HCT116 (cell line): ENCODE results near the gene ACVRL1. TPM values are rescaled to one million over a fixed set of nuclear protein-coding genes. Genes with fewer than 3 reads are reported as not detected.

Experiments
- ATAC-seq: fragments of 200-7000 bp; cut with Tn5 transposase; 2 replicates; pipeline ENCODE4 v1.9.1; 2020; ENCODE audit warnings: mild to moderate bottlenecking, moderate library complexity
- BruUV-seq: library from RNA; stranded (reverse); fragments of 400-500 nt; replicated peaks from 2 replicates; lab custom pipeline; 2021; lab: Mats Ljungman, UMichigan
- CTCF ChIA-PET: fragments of 300-600 bp; sonication (Branson Sonifier 250); formaldehyde crosslinking; loops from one replicate; lab custom pipeline; 2021; ENCODE audit warnings: antibody characterized with exemption; lab: Charles Lee
- POLR2A ChIA-PET: fragments of 300-600, 350-600 bp; sonication (Branson Sonifier 250); formaldehyde crosslinking; loops from one replicate; lab custom pipeline; 2021; ENCODE audit warnings: antibody characterized with exemption; lab: Charles Lee
- RAD21 ChIA-PET, 2 experiments: fragments of 300-600 bp; sonication (Branson Sonifier 250); formaldehyde crosslinking; loops; one replicate each; lab custom pipeline; 2023; ENCODE audit warnings: low total read pairs in 2 of 2; ENCODE audit not compliant: uncharacterized antibody in 2 of 2, unreplicated experiment in 2 of 2, low non-redundant PET in 1 of 2; lab: Charles Lee
- DNase-seq: peaks from one replicate; pipeline ENCODE4 v3.0.0-alpha.2; 2010; ENCODE audit warnings: low read depth, low spot score
- H2AFZ ChIP-seq: fragments of 200-600 bp; shearing (Covaris generic), sonication (generic); 2 replicates; pipeline ENCODE4 v1.6.1; 2017; ENCODE audit warnings: low read depth, mixed run types, mixed read lengths, antibody characterized with exemption, low read length; ENCODE audit not compliant: poor library complexity, severe bottlenecking
- H3K27ac ChIP-seq: 2 replicates; pipeline ENCODE4 v1.5.1; 2012; ENCODE audit warnings: low read depth, low read length
- H3K27me3 ChIP-seq: fragments of 200-600 bp; sonication (generic); 2 replicates; pipeline ENCODE4 v1.6.1; 2016; ENCODE audit warnings: mixed run types, low read length, mixed read lengths; ENCODE audit not compliant: insufficient read depth
- H3K36me3 ChIP-seq, 2 experiments: fragments of 200-500 bp in 1 of 2; fragments of 200-600 bp in 1 of 2; sonication (Bioruptor generic) in 1 of 2; sonication (generic) in 1 of 2; 2 replicates each; pipeline versions ENCODE4 v1.5.1 to v1.6.1; 2014 to 2016; ENCODE audit warnings: low read length in 2 of 2, inconsistent platforms in 1 of 2, mixed read lengths in 1 of 2, mixed run types in 1 of 2; ENCODE audit not compliant: insufficient read depth in 2 of 2, control insufficient read depth in 1 of 2
- H3K4me1 ChIP-seq, 2 experiments: fragments of 200-600 bp in 1 of 2; sonication (generic) in 1 of 2; 2 replicates each; pipeline versions ENCODE4 v1.5.1 to v1.6.1; 2012 to 2017; ENCODE audit warnings: low read length in 2 of 2, inconsistent platforms in 1 of 2, mild to moderate bottlenecking in 1 of 2, mixed read lengths in 1 of 2, mixed run types in 1 of 2, moderate library complexity in 1 of 2; ENCODE audit not compliant: insufficient read depth in 2 of 2, control insufficient read depth in 1 of 2
- H3K4me2 ChIP-seq: fragments of 200-600 bp; sonication (generic); 2 replicates; pipeline ENCODE4 v1.6.1; 2017; ENCODE audit warnings: mixed run types, low read length, mixed read lengths
- H3K4me3 ChIP-seq, 2 experiments: fragments of 200-600 bp in 1 of 2; sonication (generic) in 1 of 2; replicated peaks in 1 of 2; 2 replicates each; pipeline ENCODE4 v1.5.1; 2011 to 2016; ENCODE audit warnings: low read length in 2 of 2, control low read depth in 1 of 2, low read depth in 1 of 2, mild to moderate bottlenecking in 1 of 2, mixed read lengths in 1 of 2, mixed run types in 1 of 2
- H3K79me2 ChIP-seq: fragments of 200-600 bp; sonication (generic); 2 replicates; pipeline ENCODE4 v1.6.1; 2017; ENCODE audit warnings: mild to moderate bottlenecking, mixed run types, low read length, moderate library complexity, mixed read lengths; ENCODE audit not compliant: insufficient read depth
- H3K9ac ChIP-seq: fragments of 200-600 bp; sonication (generic); 2 replicates; pipeline ENCODE4 v1.6.1; 2016; ENCODE audit warnings: low read length, mixed read lengths
- H3K9me2 ChIP-seq: fragments of 200-600 bp; sonication (generic), shearing (Covaris generic); 2 replicates; pipeline ENCODE4 v1.6.1; 2017; ENCODE audit warnings: mixed run types, mild to moderate bottlenecking, moderate library complexity; ENCODE audit not compliant: insufficient read depth
- H3K9me3 ChIP-seq, 2 experiments: fragments of 200-500 bp in 1 of 2; fragments of 200-600 bp in 1 of 2; sonication (Bioruptor generic) in 1 of 2; sonication (generic) in 1 of 2; 2 replicates each; pipeline ENCODE4 v1.6.1; 2014 to 2017; ENCODE audit warnings: low read length in 2 of 2, mixed read lengths in 2 of 2, inconsistent platforms in 1 of 2, low read depth in 1 of 2, mild to moderate bottlenecking in 1 of 2, mixed run types in 1 of 2, moderate library complexity in 1 of 2; ENCODE audit not compliant: control insufficient read depth in 1 of 2, insufficient read depth in 1 of 2
- H4K20me1 ChIP-seq: fragments of 200-600 bp; sonication (generic), shearing (Covaris generic); 2 replicates; pipeline ENCODE4 v1.6.1; 2017; ENCODE audit warnings: mixed run types, mild to moderate bottlenecking, moderate library complexity; ENCODE audit not compliant: insufficient read depth
- CBX3 ChIP-seq: IDR thresholded peaks from 2 replicates; pipeline ENCODE4 v1.6.1; 2012; ENCODE audit warnings: low read depth
- JUND ChIP-seq: IDR thresholded peaks from 2 replicates; pipeline ENCODE4 v1.6.1; 2012
- POLR2A ChIP-seq: IDR thresholded peaks from 2 replicates; pipeline ENCODE4 v1.7.0; 2011; ENCODE audit warnings: borderline replicate concordance; ENCODE audit not compliant: insufficient read depth, insufficient read length; ENCODE audit errors: extremely low read depth
- POLR2AphosphoS5 ChIP-seq: IDR thresholded peaks from 2 replicates; pipeline ENCODE4 v1.6.1; 2011; ENCODE audit warnings: mild to moderate bottlenecking, low read depth, low read length, moderate library complexity
- RAD21 ChIP-seq: IDR thresholded peaks from 2 replicates; pipeline ENCODE4 v1.6.1; 2012; ENCODE audit warnings: low read depth, mild to moderate bottlenecking
- SIN3A ChIP-seq: IDR thresholded peaks from 2 replicates; pipeline ENCODE4 v1.6.1; 2012; ENCODE audit warnings: low read depth
- SP1 ChIP-seq: IDR thresholded peaks from 2 replicates; pipeline ENCODE4 v1.6.1; 2012; ENCODE audit warnings: low read depth
- TCF7L2 ChIP-seq: IDR thresholded peaks from 2 replicates; pipeline ENCODE4 v1.7.0; 2011; ENCODE audit warnings: borderline replicate concordance, inconsistent platforms; ENCODE audit not compliant: insufficient read depth, insufficient read length; ENCODE audit errors: extremely low read depth
- ZFX ChIP-seq: fragments of 450-650 bp; IDR thresholded peaks from 2 replicates; pipeline ENCODE4 v1.6.1; 2017
- intact Hi-C: fragments of 100-400 bp; cut with micrococcal nuclease; formaldehyde crosslinking; loops from 2 replicates; pipeline ENCODE4 v1.10.0; 2022
- total RNA-seq: library from RNA; stranded (reverse); gene quantifications from one replicate; pipeline ENCODE4 v1.2.1, GENCODE V29; 2021; ENCODE audit not compliant: unreplicated experiment
- TF ChIP-seq, protein P1 (sequence below): IDR thresholded peaks from 2 replicates; pipeline ENCODE4 v1.6.1; 2012
- TF ChIP-seq, protein P2 (sequence below), 3 experiments: fragments of 200-600 bp in 1 of 3; sonication (generic) in 1 of 3; IDR thresholded peaks in 2 of 3; conservative IDR thresholded peaks in 1 of 3; 2 replicates each; pipeline ENCODE4 v1.5.1; 2012 to 2017; ENCODE audit warnings: low read depth in 2 of 3, low read length in 2 of 3, antibody characterized with exemption in 1 of 3, borderline replicate concordance in 1 of 3, control low read depth in 1 of 3, mild to moderate bottlenecking in 1 of 3, mixed read lengths in 1 of 3, mixed run types in 1 of 3, moderate library complexity in 1 of 3; ENCODE audit not compliant: insufficient read depth in 1 of 3
- TF ChIP-seq, protein P3 (sequence below): IDR thresholded peaks from 2 replicates; pipeline ENCODE4 v1.6.1; 2012; ENCODE audit warnings: low read depth
- TF ChIP-seq, protein P4 (sequence below): IDR thresholded peaks from 2 replicates; pipeline ENCODE4 v1.6.1; 2012

Gene ACVRL1
- total RNA-seq, 1 experiment from 2014 or later = 2.5 TPM

DNA sequence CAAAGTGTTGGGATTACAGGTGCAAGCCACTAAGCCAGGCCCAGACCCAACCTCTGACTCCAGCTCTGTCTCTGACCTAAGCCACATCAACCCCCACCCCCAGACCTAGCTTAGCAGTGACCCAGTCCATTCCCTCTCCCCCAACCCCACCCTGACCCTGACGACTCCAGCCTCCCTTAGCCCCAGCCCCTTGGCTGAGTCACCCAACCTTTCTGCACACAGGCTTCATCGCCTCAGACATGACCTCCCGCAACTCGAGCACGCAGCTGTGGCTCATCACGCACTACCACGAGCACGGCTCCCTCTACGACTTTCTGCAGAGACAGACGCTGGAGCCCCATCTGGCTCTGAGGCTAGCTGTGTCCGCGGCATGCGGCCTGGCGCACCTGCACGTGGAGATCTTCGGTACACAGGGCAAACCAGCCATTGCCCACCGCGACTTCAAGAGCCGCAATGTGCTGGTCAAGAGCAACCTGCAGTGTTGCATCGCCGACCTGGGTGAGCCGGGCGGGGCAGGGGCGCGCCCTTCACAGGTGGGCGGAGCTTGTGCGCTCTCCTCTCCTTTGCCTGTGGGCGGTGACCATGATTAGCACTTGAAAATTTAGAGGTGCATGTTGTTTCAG, 7.8 kb downstream of the ACVRL1 start:
- Histone ChIP-seq H3K27ac (no peak overlapping the region), H3K9me2 (no peaks in the 10 kb centered on the region), H3K4me1 (peaks cover 8 to 21% of the 10 kb centered on the region in 2 experiments), H2AFZ (no peak overlapping the region), H3K79me2 (no peaks in the 10 kb centered on the region), H3K9ac (no peak overlapping the region), H3K9me3 (no peaks in the 10 kb centered on the region), H4K20me1 (no peaks in the 10 kb centered on the region), H3K4me2 (no peak overlapping the region), H3K27me3 (no peaks in the 10 kb centered on the region), H3K36me3 (no peaks in the 10 kb centered on the region), H3K4me3 (no peak overlapping the region)
- no TSS peak for BruUV-seq
- ChIA-PET RAD21 (no interaction called here), POLR2A (no interaction called here), CTCF (interaction anchor here (0.8 kb wide), 1 partner anchor 8 kb away, joined by 3 read pairs; no protein-coding TSS in a partner anchor)
- no peak for DNase-seq
- no peak for ATAC-seq
- intact Hi-C loops = no loop called here
- no peak for TF ChIP-seq CBX3
- no peak for TF ChIP-seq SP1
- no peak for TF ChIP-seq JUND
- TF ChIP-seq TCF7L2 = no peak
- TF ChIP-seq POLR2AphosphoS5 = no peak
- TF ChIP-seq, protein P1, sequence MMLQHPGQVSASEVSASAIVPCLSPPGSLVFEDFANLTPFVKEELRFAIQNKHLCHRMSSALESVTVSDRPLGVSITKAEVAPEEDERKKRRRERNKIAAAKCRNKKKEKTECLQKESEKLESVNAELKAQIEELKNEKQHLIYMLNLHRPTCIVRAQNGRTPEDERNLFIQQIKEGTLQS = no peak
- no peak for TF ChIP-seq RAD21
- TF ChIP-seq, protein P2, sequence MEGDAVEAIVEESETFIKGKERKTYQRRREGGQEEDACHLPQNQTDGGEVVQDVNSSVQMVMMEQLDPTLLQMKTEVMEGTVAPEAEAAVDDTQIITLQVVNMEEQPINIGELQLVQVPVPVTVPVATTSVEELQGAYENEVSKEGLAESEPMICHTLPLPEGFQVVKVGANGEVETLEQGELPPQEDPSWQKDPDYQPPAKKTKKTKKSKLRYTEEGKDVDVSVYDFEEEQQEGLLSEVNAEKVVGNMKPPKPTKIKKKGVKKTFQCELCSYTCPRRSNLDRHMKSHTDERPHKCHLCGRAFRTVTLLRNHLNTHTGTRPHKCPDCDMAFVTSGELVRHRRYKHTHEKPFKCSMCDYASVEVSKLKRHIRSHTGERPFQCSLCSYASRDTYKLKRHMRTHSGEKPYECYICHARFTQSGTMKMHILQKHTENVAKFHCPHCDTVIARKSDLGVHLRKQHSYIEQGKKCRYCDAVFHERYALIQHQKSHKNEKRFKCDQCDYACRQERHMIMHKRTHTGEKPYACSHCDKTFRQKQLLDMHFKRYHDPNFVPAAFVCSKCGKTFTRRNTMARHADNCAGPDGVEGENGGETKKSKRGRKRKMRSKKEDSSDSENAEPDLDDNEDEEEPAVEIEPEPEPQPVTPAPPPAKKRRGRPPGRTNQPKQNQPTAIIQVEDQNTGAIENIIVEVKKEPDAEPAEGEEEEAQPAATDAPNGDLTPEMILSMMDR (IDR thresholded peaks at IDR 0.05 in 2 of 3, conservative IDR thresholded peaks at IDR 0.05 in 1 of 3; ENCODE audit: borderline replicate concordance in 1 of 3, insufficient read depth in 1 of 3, low read depth in 2 of 3, low read length in 2 of 3) = no peak
- TF ChIP-seq, protein P3, sequence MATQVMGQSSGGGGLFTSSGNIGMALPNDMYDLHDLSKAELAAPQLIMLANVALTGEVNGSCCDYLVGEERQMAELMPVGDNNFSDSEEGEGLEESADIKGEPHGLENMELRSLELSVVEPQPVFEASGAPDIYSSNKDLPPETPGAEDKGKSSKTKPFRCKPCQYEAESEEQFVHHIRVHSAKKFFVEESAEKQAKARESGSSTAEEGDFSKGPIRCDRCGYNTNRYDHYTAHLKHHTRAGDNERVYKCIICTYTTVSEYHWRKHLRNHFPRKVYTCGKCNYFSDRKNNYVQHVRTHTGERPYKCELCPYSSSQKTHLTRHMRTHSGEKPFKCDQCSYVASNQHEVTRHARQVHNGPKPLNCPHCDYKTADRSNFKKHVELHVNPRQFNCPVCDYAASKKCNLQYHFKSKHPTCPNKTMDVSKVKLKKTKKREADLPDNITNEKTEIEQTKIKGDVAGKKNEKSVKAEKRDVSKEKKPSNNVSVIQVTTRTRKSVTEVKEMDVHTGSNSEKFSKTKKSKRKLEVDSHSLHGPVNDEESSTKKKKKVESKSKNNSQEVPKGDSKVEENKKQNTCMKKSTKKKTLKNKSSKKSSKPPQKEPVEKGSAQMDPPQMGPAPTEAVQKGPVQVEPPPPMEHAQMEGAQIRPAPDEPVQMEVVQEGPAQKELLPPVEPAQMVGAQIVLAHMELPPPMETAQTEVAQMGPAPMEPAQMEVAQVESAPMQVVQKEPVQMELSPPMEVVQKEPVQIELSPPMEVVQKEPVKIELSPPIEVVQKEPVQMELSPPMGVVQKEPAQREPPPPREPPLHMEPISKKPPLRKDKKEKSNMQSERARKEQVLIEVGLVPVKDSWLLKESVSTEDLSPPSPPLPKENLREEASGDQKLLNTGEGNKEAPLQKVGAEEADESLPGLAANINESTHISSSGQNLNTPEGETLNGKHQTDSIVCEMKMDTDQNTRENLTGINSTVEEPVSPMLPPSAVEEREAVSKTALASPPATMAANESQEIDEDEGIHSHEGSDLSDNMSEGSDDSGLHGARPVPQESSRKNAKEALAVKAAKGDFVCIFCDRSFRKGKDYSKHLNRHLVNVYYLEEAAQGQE = no peak
- TF ChIP-seq POLR2A = no peak
- no peak for TF ChIP-seq SIN3A
- TF ChIP-seq, protein P4, sequence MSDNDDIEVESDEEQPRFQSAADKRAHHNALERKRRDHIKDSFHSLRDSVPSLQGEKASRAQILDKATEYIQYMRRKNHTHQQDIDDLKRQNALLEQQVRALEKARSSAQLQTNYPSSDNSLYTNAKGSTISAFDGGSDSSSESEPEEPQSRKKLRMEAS = no peak
- no peak for TF ChIP-seq ZFX
